SH-SY5Y (cell line): ENCODE measurements around the gene COL20A1.

Experiments
- GATA2 ChIP-seq: IDR thresholded peaks from 2 replicates; pipeline ENCODE4 v1.6.1; 2011; ENCODE audit warnings: mild to moderate bottlenecking, low read depth, low read length
- GATA3 ChIP-seq: IDR thresholded peaks from 2 replicates; pipeline ENCODE4 v1.6.1; 2011; ENCODE audit warnings: low read depth, mild to moderate bottlenecking, low read length, moderate library complexity

GRCh38 chr20:63264000-63264399 lies 29.0 kb upstream of the COL20A1 start:
- TF ChIP-seq GATA2: no peak
- TF ChIP-seq GATA3: no peak
